GM21737 (cell line): ENCODE data around the gene ADSS2.
A peak's percentile ranks its signal among the peaks of the same experiment; 100 is the strongest.

Source experiments
- ATAC-seq: cut with Tn5 transposase; IDR thresholded peaks from one replicate; pipeline ENCODE4 v1.9.1; 2021; ENCODE audit warnings: mild to moderate bottlenecking, moderate library complexity; ENCODE audit not compliant: unreplicated experiment

Gene ADSS2

DNA sequence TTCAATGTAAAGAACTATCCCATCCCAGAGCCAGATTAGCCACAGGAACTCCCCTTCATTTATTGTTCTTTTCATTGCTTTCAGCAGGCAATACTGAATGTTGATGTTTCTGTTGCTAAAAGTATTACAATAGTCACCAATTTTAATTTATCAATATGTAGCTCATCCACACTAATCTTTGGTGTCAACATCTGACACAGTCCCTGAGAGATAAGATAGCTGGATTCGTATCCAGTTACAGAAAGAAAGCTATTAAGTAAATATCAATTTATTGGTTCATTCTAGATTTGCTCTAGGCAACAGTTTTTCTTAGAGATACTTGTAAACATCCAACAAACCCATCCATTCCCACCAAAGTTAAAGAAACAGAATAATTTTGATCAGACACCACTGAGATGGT is 4.7 kb downstream of the ADSS2 start:
- ATAC-seq: no peak

- ATAC-seq: no peak
Observed at GRCh38 chr1:244445320-244446181, 6.2 kb downstream of the ADSS2 start.

- ATAC-seq: no peak
Observed at GRCh38 chr1:244444854-244445253, 6.9 kb downstream of the ADSS2 start.

DNA sequence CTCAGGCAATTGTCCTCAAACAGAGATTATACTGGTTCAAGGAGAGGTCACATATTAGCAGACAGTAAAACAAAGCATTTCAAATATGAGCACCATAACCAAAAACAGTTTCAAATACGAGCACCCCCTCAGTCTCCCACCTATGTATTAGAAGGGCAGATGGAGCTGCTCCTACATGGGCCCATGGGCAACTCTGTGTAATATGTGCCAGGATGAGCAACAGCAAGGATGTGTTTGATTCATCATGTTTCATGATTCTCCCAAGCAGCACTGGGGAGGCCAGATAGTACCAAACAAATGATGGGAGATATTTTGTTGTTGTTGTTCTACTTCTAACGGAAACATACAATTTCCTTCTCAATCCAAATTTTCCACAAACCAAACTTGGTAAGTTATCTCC is 8.9 kb downstream of the ADSS2 start:
- ATAC-seq: no peak

DNA sequence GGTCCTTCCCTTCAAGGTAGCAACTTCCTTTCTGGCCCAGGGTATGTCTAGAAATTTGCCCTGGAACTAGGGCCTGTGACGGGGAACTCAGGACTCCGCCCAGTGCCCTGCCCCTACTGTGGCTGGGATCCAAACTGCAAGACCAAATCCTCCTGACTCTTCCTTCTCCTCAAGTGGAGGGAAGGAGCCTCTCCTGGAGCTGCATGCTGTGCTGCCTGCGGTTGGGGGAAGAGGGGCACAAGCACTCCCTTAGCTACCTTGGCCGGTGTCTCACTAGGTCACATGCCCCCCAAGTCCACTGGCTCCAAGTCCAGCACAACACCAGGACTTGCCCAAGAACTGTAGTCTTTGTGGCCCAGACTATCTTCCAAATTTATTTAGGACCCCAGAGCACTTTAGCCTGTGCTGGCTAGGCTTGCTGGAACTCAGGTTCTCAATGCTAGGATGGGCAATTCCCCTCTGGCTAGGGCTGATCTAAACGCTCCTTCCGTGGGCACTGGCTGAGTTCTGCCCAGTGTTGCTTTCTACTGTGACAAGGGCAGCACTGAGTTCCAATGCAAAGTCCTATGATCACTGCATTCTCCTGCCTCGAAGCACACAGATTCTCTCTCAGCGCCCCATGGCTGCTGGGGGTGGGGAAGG is 12.2 kb downstream of the ADSS2 start:
- ATAC-seq: no peak

- ATAC-seq: no peak
Observed at GRCh38 chr1:244437086-244437468, 14.6 kb downstream of the ADSS2 start.

DNA sequence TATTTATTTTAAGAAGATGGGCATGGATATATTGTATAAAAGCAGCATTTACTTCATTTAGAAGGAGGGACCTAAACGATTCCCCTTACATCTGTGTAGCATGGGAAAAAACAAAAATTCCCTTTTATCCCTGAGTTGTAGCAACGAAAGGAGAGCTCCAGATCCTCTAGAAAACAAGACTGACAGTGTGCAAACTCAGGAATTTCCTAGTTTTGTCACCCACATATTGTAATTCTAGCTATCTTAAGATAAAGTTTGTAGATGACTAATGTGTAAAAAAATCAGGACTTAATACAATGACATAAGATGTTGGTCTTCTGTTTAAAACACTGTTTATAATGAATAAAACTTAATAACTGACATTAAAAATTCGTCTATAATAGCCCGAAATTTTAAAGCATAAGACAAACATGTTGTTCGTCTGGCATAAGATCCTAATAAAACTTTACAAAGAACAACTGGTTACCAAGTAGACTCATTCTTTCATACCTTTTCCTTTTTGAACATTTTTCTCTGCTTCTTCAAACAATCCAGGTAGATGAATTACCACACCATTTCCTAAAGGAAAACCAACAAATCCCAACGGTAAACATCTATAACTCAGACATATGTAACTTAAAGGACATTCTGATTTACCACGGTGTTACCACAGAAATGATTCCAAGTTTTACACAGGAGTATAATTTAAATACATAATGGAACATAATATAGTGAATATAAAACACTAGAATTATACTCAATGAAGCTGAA is 15.2 kb downstream of the ADSS2 start:
- no peak for ATAC-seq

GRCh38 chr1:244435562-244436205 is 16.0 kb downstream of the ADSS2 start:
- no peak for ATAC-seq

DNA sequence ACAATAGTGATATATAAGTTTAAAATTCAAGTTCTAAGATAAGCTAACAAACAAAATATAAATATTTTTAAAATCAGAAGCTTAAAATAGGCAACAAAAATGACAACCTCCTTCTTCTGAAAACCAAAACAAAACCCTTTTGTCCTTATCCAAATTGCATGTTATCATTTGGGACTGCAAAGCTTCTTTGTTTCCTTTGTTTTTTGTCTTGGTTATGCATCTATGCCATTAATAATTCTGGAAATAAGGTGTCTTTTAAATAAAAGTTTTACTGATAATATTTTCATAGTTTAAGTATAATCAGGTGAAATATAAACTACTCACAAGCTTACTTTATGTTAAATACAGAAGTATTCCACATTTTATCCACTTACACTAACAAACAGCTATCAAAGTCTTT is 20.5 kb downstream of the ADSS2 start:
- ATAC-seq: no peak

DNA sequence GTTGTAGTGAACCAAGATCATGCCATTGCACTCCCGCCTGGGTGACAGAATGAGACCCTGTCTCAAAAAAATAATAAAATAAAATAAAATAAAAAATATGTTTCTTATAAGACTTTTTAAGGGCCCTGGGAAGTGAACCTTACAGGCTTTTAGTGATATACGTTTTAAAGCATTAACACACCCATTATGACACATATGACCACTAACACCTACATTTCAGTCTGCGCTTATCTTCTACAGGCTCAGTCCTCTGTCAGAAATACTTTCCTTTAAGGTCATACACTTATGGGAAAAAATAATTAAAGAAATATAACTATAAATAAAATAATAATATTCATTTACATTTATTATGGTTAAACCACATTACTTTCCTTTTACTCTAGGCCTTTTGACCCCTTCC is 21.9 kb downstream of the ADSS2 start:
- no peak for ATAC-seq

GRCh38 chr1:244427647-244428046 is 24.1 kb downstream of the ADSS2 start:
- ATAC-seq: no peak

DNA sequence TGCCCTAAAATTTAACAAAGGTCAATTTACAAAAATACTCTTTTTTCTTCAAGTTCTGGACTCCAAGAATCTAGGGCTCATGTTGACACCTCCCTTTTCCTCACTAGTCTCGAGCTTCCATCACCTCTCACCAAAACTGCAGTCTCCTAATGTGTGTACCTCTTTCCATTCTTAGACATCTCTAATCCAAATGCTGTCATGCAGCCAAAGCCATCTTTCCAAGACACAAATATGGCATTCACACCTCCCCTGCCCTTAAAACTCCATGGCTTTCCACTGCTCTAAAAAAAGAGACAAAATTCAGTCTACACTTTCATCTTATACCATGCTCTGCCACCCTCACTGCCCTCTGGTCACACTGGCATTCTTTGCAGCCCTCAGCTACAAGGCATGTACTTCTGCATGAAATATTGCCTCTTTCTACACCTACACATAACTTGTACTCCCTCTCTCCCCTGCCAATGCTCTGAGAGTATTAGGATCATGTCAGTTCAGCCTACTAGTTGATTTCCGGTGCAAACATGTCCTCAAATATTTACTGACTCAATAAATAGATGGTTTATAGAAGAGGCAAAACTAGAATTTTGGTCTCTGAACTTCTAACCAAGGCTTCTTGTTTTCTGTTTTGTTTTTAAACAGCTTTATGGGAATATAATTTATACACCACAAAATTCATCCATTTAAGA is 26.9 kb downstream of the ADSS2 start:
- ATAC-seq: no peak

GRCh38 chr1:244422174-244422573 is 29.5 kb downstream of the ADSS2 start:
- no peak for ATAC-seq

- ATAC-seq: no peak
Observed at GRCh38 chr1:244419024-244419423, 32.7 kb downstream of the ADSS2 start.

GRCh38 chr1:244414543-244414942 is 37.2 kb downstream of the ADSS2 start:
- no peak for ATAC-seq

GRCh38 chr1:244413736-244414135 is 38.0 kb downstream of the ADSS2 start:
- no peak for ATAC-seq

GRCh38 chr1:244412176-244412575 is 39.5 kb downstream of the ADSS2 start:
- no peak for ATAC-seq

DNA sequence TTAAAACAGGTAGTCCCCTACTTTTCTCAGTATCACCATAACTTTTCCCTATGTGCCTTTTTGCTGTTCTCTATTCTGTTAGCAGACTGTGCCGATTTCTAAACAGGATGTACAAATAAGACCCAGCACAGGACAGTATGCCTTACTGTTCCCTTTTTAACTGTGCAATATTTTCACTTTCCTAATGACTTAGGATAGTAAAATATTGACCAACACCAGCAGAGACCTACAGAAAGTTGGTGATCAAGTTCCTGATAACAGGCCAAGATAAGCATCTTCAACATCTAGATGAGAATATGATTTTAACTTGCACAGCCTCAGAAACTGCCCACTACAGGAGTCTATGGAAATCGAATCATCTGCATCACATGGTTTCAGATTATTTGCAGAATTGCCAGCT is 42.0 kb downstream of the ADSS2 start:
- ATAC-seq: peak; percentile 90

DNA sequence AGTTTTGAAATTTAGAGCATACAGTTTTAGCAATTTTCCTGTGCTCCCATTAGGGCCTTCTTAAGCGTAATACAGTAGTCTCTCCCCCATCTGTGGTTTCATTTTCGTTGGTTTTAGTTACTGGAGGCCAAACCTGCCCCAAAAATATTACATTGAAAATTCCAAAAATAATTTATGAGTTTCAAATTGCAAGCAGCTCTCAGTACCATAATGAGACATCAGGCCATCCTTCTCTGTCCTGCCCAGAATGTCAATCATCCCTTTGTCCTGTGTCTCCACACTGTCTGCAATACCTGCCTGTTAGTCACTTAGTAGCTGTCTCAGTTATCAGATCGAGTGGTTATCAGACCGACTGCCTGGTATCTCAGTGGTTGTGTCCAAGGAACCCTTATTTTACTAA is 45.4 kb downstream of the ADSS2 start:
- peak; percentile 73 for ATAC-seq

DNA sequence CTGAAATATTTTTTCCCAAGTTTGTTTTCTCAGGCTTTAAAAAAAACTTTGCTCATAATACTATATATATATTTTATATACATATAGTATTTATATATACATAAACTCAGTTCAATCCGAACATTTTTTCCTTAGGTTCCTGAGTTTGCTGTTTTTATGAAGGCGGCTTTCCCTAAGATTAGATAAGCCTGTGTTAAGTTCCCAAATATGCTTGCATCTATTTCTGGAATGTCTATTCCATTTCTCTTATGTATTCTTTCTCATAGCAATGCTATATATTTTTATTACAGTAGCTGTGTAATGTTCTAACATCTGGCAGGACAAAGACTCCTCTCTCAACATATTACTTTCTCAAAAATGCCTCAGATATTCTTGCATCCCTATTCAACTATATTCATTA is 45.9 kb downstream of the ADSS2 start:
- ATAC-seq: no peak

DNA sequence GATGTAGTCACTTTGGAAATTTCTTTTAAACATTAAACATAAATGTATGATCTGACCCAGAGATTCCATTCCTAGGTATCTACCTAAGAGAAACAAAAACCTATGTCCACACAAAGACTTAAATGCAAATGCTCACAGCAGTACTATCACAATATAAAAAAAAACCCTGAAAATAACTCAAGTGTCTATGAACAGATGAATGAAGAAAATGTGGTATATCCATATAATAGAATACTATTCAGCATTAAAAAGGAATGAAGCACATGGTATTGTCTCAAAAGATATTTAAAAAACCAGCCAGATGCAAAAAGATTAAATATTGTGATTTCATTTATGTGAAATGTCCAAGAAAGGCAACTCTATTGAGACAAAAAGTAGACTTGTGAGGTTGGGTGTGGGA is 48.3 kb downstream of the ADSS2 start:
- no peak for ATAC-seq
